VCaP (cell line): ENCODE data around the gene PTPRN2.

Source experiments
- H3K27ac ChIP-seq: fragments of 450-650 bp; 2 replicates; pipeline ENCODE4 v1.5.1; 2017
- CTCF ChIP-seq: fragments of 450-650 bp; conservative IDR thresholded peaks from 2 replicates; pipeline ENCODE4 v1.5.1; 2017; ENCODE audit warnings: mild to moderate bottlenecking, moderate library complexity

Gene PTPRN2

GRCh38 chr7:157817433-157817832 is 770.2 kb downstream of the PTPRN2 start:
- H3K27ac ChIP-seq, result no peak overlapping the region
- TF ChIP-seq CTCF, result no peak

- no peak for TF ChIP-seq CTCF
- no peak overlapping the region for H3K27ac ChIP-seq
These were observed 770.9 kb downstream of the PTPRN2 start for GRCh38 chr7:157816526-157817250.

GRCh38 chr7:157816086-157816485 is 771.5 kb downstream of the PTPRN2 start:
- TF ChIP-seq CTCF, result no peak
- H3K27ac ChIP-seq, result no peak overlapping the region

GRCh38 chr7:157815706-157816022 is 772.0 kb downstream of the PTPRN2 start:
- H3K27ac ChIP-seq, result no peak overlapping the region
- no peak for TF ChIP-seq CTCF

- TF ChIP-seq CTCF, result no peak
- peak overlapping the region; percentile 50 for H3K27ac ChIP-seq
These were observed 772.5 kb downstream of the PTPRN2 start for GRCh38 chr7:157814931-157815705.

GRCh38 chr7:157813741-157814661 is 773.6 kb downstream of the PTPRN2 start:
- no peak for TF ChIP-seq CTCF
- H3K27ac ChIP-seq, result peak overlapping the region; percentile 50; the same call in 1 of the 2 replicates

GRCh38 chr7:157813053-157813452 is 774.6 kb downstream of the PTPRN2 start:
- no peak for TF ChIP-seq CTCF

More at GRCh38 chr7:157813053-157813452, 774.6 kb downstream of the PTPRN2 start:
- no peak overlapping the region for H3K27ac ChIP-seq
